ENCODE results near the gene CTNNA2. TPM values are rescaled to one million over a fixed set of nuclear protein-coding genes. Genes with fewer than 3 reads are reported as not detected.

The CTNNA2 gene
- total and polyA plus RNA-seq, 11 donors, result 0.20 to 0.81 TPM; not detected in 9

GRCh38 chr2:79638410-79638809, 125.6 kb downstream of the CTNNA2 start:
- no peaks in the 10 kb centered on the region for H3K9me3 ChIP-seq
- intact Hi-C loops (cut with DNase I), result no loop called here
- no peaks in the 10 kb centered on the region for H3K4me1 ChIP-seq
- H3K36me3 ChIP-seq, result no peaks in the 10 kb centered on the region
- H3K27me3 ChIP-seq, result no peaks in the 10 kb centered on the region
- WGBS, 4 donors, result 63 to 71% (median 69%) methylated on average over 3 of the region's 3 CpGs
- TF ChIP-seq POLR2A (IDR thresholded peaks at IDR 0.05) (no peak), CTCF (IDR thresholded peaks at IDR 0.05) (no peak)
- no peak overlapping the region for H3K27ac ChIP-seq
- H3K4me3 ChIP-seq, result no peak overlapping the region
- ATAC-seq, result no peak
- no peak for DNase-seq

GRCh38 chr2:79638954-79639353, 126.1 kb downstream of the CTNNA2 start:
- ATAC-seq (no peak), DNase-seq (no peak)
- Histone ChIP-seq H3K9me3 (no peaks in the 10 kb centered on the region), H3K36me3 (no peaks in the 10 kb centered on the region), H3K27ac (no peak overlapping the region), H3K4me3 (no peak overlapping the region), H3K27me3 (no peaks in the 10 kb centered on the region), H3K4me1 (no peaks in the 10 kb centered on the region)
- intact Hi-C loops (cut with DNase I), result no loop called here
- no peak for TF ChIP-seq POLR2A (IDR thresholded peaks at IDR 0.05)
- TF ChIP-seq CTCF (IDR thresholded peaks at IDR 0.05), result no peak
- WGBS, 4 donors, result 52 to 68% (median 57%) methylated on average over 2 of the region's 2 CpGs

GRCh38 chr2:79640001-79640400, 127.2 kb downstream of the CTNNA2 start:
- ATAC-seq, result no peak
- WGBS, 4 donors, result 26 to 40% (median 34%) methylated on average over 2 of the region's 2 CpGs
- Histone ChIP-seq H3K9me3 (no peaks in the 10 kb centered on the region), H3K27me3 (no peaks in the 10 kb centered on the region), H3K4me1 (no peaks in the 10 kb centered on the region), H3K4me3 (no peak overlapping the region), H3K36me3 (no peaks in the 10 kb centered on the region), H3K27ac (no peak overlapping the region)
- DNase-seq, result no peak
- intact Hi-C loops (cut with DNase I), result no loop called here
- no peak for TF ChIP-seq CTCF (IDR thresholded peaks at IDR 0.05)

- H3K27me3 ChIP-seq, result no peaks in the 10 kb centered on the region
- peaks cover 0 to 12% (median 0%) of the 10 kb centered on the region in 12 donors for H3K9me3 ChIP-seq
- H3K4me1 ChIP-seq, result no peaks in the 10 kb centered on the region
- ATAC-seq (no peak), DNase-seq (no peak)
- intact Hi-C loops (cut with DNase I), result no loop called here
- no peak overlapping the region for H3K4me3 ChIP-seq
- no peak overlapping the region for H3K27ac ChIP-seq
- no peaks in the 10 kb centered on the region for H3K36me3 ChIP-seq
- TF ChIP-seq CTCF (IDR thresholded peaks at IDR 0.05), result no peak
- TF ChIP-seq POLR2A (IDR thresholded peaks at IDR 0.05), result no peak
- WGBS, 4 donors, result 89 to 96% (median 89%) methylated on average over 3 of the region's 3 CpGs
Measured at GRCh38 chr2:79649531-79649930, 136.7 kb downstream of the CTNNA2 start.
